GM18873 (cell line): ENCODE measurements around the gene KLRD1.
"Not testable (repeated sequence)": the region's sequence is repeated elsewhere in the genome, so short reads cannot be mapped to it uniquely, and the experiment has no call there.

Experiments used
- ATAC-seq: cut with Tn5 transposase; IDR thresholded peaks from one replicate; pipeline ENCODE4 v1.9.1; 2021; ENCODE audit warnings: mild to moderate bottlenecking, moderate library complexity, moderate number of reproducible peaks; ENCODE audit not compliant: unreplicated experiment, low FRiP score

KLRD1 gene

GRCh38 chr12:10367714-10368113 is 60.0 kb downstream of the KLRD1 start:
- ATAC-seq: not testable (repeated sequence)

GRCh38 chr12:10368206-10369171 is 60.8 kb downstream of the KLRD1 start:
- no peak for ATAC-seq

GRCh38 chr12:10369557-10370415 is 62.1 kb downstream of the KLRD1 start:
- ATAC-seq: no peak

GRCh38 chr12:10371893-10372535 is 64.3 kb downstream of the KLRD1 start:
- not testable (repeated sequence) for ATAC-seq

GRCh38 chr12:10372559-10372958 is 64.9 kb downstream of the KLRD1 start:
- ATAC-seq: no peak

- ATAC-seq: no peak
These were observed 67.0 kb downstream of the KLRD1 start for GRCh38 chr12:10374624-10375018.

GRCh38 chr12:10378737-10379136 is 71.1 kb downstream of the KLRD1 start:
- not testable (repeated sequence) for ATAC-seq
